ENCODE data around the gene KDM4C.
"Not testable (repeated sequence)": the region's sequence is repeated elsewhere in the genome, so short reads cannot be mapped to it uniquely, and the experiment has no call there.

Gene KDM4C

DNA sequence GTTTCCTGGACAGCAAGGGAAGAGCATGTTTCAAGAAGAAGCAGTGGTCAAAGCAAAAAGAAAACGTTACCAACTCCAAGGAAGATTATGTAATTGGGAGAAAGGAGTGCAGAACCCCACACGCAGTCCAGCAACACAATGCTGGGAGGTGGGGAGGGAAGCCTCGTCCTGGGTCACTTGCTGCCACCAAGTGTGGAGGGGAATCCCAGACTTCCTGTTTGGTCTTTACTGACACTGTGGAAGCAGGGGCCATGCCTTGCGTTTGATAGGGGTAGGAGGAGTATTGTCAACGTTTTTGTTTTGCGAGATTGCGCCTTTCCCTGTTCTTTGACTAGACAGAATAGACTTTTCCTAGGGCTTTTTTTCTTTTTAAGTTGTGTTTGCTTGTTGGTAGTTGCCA lies 421.0 kb downstream of the KDM4C start:
- no peak for DNase-seq

- DNase-seq, result no peak
Measured at GRCh38 chr9:7180247-7180646, 422.5 kb downstream of the KDM4C start.

- not testable (repeated sequence) for DNase-seq
Measured at GRCh38 chr9:7183139-7183538, 425.4 kb downstream of the KDM4C start.

DNA sequence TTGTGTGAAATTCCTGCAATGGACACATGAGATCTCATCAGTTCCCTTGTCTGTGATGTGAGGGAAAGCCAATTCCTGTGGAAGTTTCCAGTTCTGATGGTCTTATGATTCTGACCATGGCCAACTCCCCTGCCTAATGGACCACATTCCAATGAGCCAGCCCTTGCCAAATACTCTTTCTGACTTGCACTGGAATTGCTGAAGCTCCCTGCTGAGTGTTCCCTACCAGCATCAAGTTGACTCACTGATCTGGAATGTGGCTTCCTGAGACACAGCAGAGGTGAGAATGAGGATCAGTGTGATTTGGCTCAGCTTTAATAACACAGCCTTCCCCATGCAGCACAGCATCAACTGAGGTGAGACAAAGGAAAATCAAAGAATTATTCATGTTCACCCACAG lies 427.8 kb downstream of the KDM4C start:
- DNase-seq, result no peak

- DNase-seq, result no peak
Measured at GRCh38 chr9:7186175-7186574, 428.4 kb downstream of the KDM4C start.

DNA sequence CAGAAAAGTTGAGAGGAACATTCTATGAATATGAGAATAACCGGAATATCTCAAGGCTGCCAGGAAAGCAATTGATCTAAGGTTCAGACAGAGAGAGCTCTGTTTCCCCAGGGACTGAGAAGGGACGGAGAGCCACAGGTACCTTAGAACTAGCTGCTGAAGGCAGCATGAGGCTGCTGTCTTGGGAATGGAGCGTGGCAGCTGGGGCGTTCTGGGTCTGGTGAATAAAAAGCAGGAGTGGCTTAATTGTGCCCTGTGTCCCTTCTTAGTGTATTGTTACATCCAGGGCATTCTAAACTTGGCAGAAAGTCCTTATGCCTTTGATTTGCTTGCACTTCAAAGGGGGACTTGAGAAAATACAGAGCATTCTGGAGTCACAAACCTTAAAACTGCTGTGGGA lies 434.5 kb downstream of the KDM4C start:
- no peak for DNase-seq

- DNase-seq, result no peak
Measured at GRCh38 chr9:7195526-7195925, 437.8 kb downstream of the KDM4C start.

DNA sequence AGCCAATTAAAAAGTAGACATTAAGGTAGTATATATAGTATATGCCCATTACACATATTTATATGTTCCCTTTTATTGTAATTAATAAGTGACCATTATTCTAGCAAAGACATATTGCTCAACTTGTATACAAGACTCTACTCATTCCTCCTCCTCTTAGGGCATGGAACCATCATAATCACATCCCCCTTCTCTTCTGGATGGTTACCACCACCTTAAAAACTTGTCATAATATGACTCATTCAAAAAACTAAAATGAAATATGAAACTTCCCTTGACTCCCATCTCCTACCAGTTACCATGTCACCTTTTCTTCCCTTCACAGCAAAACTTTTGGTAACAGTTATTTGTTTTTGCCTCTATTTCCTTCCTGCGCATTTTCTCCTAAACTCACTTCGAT lies 438.7 kb downstream of the KDM4C start:
- DNase-seq, result no peak

- DNase-seq, result no peak
Measured at GRCh38 chr9:7201196-7201595, 443.4 kb downstream of the KDM4C start.

DNA sequence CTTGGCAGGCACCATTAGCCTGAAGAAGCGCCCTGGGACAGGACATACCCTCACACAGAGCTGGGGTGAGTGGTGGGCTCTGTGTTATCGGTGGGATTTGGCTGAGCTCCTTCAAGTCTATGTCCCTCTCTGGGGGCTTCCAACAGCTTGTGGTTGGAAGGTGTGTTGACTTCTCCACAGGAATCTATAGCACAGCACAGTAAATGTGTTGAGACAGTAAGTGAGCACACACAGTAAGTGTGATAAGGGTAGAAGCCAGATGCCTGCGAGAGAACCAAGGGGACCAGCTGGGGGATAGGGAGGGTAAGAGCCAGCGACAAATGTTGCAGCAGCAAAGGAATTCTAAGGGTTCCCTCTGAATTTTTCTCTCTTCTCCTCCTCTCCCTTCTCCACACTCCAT lies 448.0 kb downstream of the KDM4C start:
- DNase-seq, result no peak

DNA sequence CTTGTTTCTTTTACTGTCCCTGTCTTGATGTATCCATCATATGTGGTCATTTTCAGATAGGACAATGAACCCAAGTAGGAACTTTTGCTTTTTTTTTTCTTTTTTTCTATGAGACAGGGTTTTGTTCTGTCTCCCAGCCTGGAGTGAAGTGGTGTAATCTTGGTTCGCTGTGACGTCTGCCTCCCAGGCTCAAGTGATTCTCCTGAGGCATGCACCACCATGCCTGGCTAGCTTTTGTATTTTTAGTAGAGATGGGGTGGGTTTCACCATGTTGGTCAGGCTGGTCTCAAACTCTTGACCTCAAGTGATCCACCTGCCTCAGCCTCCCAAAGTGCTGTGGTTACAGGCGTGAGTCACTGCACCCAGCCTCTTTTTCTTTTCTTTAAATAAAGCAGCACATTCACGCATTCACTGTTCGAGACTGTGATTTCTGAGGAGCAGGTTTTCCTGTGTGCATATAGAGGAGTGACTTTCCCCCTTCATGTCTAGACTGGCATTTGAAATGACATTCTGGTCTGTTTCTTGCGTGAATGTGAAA lies 448.5 kb downstream of the KDM4C start:
- no peak for DNase-seq

- DNase-seq, result no peak
Measured at GRCh38 chr9:7209016-7209715, 451.4 kb downstream of the KDM4C start.

DNA sequence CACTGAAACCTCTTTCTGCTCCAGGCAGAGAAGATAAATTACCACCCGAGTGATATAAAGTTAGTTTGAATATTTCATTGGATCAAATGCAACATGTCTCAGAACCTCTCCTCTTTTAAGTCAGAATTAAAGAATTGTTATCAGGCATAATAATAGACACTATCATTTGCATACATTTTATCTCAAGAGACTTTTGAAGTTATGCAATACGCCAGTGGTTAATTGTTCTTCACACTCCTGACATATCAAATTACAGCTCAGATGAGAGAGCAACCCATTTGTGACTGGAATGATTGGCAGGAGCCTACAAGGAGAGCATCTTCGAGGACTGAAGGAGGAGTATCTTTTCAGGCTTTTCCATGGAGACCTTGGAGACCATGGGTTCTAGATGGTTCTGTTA lies 452.2 kb downstream of the KDM4C start:
- no peak for DNase-seq

GRCh38 chr9:7210854-7211637 lies 453.3 kb downstream of the KDM4C start:
- no peak for DNase-seq

DNA sequence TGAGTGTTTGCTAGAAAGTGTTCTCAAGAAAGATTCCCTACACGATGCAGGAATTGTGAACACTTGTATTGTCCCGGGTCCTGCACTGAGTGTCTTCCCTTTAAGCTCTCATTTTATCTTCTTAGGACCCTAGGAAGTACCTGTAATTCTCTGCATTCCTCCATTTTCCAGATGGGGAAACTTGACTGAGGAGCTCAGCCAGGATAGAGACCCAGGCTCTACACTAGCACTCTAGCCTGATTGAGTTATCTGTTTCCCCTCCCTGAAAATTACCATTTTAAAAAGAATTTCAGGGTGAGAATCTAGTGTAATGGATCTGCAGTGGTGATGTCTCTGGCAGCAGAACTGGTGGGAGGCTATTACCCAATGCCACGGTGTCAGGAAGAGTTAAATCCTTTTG lies 453.9 kb downstream of the KDM4C start:
- DNase-seq, result no peak

- no peak for DNase-seq
Measured at GRCh38 chr9:7212101-7212500, 454.3 kb downstream of the KDM4C start.

DNA sequence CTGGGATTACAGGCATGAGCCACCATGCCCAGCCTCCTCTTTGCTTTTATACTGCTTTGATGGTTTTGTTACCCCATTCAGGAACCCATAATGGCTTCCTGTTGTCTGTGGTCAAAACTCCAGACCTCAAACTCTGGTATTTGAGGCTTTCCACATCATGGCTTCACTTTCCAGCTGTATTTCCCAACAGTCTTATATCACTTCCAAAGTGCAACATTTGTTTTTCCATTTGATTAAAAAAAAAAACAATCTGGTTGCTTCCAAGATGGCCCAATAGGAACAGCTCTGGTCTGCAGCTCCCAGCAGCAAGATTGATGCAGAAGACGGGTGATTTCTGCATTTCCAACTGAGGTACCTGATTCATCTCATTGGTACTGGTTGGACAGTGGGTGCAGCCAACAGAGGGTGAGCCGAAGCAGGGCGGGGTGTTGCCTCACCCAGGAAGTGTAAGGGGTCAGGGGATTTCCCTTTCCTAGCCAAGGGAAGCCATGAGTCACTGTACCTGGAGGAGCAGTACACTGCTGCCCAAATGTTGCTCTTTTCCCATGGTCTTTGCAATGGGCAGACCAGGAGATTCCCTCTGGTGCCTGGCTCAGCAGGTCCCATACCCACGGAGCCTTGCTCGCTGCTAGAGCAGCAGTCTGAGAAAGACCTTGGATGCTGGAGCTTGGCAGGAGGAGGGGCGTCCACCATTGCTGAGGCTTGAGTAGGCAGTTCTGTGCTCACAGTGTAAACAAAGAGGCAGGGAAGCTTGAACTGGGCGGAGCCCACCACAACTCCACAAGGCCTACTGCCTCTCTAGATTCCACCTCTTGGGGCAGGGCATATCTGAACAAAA lies 458.4 kb downstream of the KDM4C start:
- no peak for DNase-seq

GRCh38 chr9:7223981-7224380 lies 466.2 kb downstream of the KDM4C start:
- DNase-seq, result no peak

Measured in SHP77 treated with DMSO at 0.1 percent for 48 hours (cell line).